Lower leg skin (tissue), 3 donors: ENCODE measurements around the gene CACNA1G.

Experiments
- CTCF ChIP-seq, 3 donors: fragments of 450-650 bp; IDR thresholded peaks; one replicate each; pipeline ENCODE4 v1.5.1; 2016; ENCODE audit warnings: antibody characterized with exemption in 3 of 3, mild to moderate bottlenecking in 3 of 3, moderate library complexity in 2 of 3
- POLR2A ChIP-seq, 2 donors: fragments of 450-650 bp; IDR thresholded peaks; one replicate each; pipeline ENCODE4 v1.6.1; 2016 to 2017; ENCODE audit warnings: antibody characterized with exemption in 2 of 2, mild to moderate bottlenecking in 1 of 2, moderate library complexity in 1 of 2

GRCh38 chr17:50551433-50551815 is 9.1 kb upstream of the CACNA1G start:
- TF ChIP-seq CTCF (IDR thresholded peaks at IDR 0.05) (no peak), POLR2A (IDR thresholded peaks at IDR 0.05) (no peak)
